WI38 (cell line): ENCODE data around the gene SLC9A9.

Experiments
- H3K4me3 ChIP-seq: 2 replicates; pipeline ENCODE4 v1.5.1; 2011; ENCODE audit warnings: low read depth, mild to moderate bottlenecking, control low read depth, low read length
- CTCF ChIP-seq: IDR thresholded peaks from 2 replicates; pipeline ENCODE4 v1.5.1; 2012; ENCODE audit warnings: low read depth, mild to moderate bottlenecking, control low read depth, low read length

SLC9A9 gene

GRCh38 chr3:143418391-143418790 lies 429.9 kb downstream of the SLC9A9 start:
- TF ChIP-seq CTCF: no peak

GRCh38 chr3:143416229-143416628 lies 432.0 kb downstream of the SLC9A9 start:
- no peak overlapping the region for H3K4me3 ChIP-seq
- no peak for TF ChIP-seq CTCF

More at GRCh38 chr3:143418391-143418790, 429.9 kb downstream of the SLC9A9 start:
- no peak overlapping the region for H3K4me3 ChIP-seq

- H3K4me3 ChIP-seq: no peak overlapping the region
- no peak for TF ChIP-seq CTCF
Measured at GRCh38 chr3:143414571-143415253, 433.6 kb downstream of the SLC9A9 start.

DNA sequence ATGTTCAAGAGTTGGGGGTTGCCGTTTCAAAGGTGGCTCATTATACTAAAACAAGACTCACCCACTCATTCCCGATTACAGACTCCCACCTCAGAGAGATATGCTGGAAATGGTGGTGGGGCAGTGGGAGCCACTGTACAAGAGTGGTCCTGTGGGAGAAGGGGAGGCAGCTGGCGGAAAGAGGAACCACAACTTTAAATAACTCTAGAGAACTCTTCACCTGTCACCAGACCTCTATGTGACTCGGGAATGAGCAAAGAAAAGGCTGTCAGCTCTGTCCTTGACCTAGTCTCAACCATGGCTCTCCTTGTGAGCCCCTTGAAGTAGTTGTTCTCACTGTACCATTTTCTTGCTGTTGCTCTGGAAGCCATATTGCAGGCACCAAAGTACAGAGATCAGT lies 434.9 kb downstream of the SLC9A9 start:
- no peak for TF ChIP-seq CTCF
- H3K4me3 ChIP-seq: no peak overlapping the region

DNA sequence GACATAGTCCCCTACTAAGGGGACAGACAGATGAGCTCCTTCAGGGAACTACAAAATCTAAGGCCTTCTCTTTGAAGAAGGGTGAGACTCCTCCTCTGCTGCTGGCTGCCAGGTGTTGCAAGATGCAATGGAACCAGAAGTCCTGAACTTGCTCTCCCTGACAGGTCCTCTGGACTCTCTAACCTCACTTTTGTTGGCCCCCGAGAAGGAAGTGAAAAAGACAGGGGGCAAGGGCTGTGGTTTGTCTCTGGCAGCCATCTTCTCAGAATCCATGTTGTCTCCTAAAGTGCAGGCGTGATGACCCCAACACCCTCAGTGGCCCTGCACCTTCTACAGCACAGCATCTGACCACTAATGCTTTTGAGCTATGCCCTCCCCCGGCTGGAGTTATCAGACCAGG lies 436.2 kb downstream of the SLC9A9 start:
- no peak for TF ChIP-seq CTCF
- no peak overlapping the region for H3K4me3 ChIP-seq

DNA sequence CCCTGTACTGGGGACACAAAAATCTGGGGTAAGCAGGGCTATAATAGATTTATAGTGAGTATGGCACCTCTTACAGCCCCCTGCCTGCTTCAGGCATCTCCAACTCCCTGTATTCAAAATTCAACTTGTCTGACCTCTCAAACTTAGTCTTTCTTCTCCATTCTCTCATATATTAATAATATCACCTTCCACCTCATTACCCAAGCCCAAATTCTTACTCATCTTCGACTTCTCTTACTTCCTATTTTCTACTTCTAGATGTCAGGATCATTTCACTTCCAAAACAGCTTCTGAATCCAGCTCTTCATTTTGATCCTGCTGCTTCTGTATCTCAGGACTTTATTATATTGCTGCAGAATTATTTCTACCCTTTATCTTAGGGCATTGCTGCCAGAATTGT lies 438.0 kb downstream of the SLC9A9 start:
- TF ChIP-seq CTCF: no peak

GRCh38 chr3:143408771-143409170 lies 439.5 kb downstream of the SLC9A9 start:
- TF ChIP-seq CTCF: no peak
- H3K4me3 ChIP-seq: no peak overlapping the region

More for the DNA sequence above, 438.0 kb downstream of the SLC9A9 start:
- H3K4me3 ChIP-seq: no peak overlapping the region
